ENCODE data around the gene MRPS16.

- TF ChIP-seq, protein P1, sequence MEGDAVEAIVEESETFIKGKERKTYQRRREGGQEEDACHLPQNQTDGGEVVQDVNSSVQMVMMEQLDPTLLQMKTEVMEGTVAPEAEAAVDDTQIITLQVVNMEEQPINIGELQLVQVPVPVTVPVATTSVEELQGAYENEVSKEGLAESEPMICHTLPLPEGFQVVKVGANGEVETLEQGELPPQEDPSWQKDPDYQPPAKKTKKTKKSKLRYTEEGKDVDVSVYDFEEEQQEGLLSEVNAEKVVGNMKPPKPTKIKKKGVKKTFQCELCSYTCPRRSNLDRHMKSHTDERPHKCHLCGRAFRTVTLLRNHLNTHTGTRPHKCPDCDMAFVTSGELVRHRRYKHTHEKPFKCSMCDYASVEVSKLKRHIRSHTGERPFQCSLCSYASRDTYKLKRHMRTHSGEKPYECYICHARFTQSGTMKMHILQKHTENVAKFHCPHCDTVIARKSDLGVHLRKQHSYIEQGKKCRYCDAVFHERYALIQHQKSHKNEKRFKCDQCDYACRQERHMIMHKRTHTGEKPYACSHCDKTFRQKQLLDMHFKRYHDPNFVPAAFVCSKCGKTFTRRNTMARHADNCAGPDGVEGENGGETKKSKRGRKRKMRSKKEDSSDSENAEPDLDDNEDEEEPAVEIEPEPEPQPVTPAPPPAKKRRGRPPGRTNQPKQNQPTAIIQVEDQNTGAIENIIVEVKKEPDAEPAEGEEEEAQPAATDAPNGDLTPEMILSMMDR (IDR thresholded peaks at IDR 0.05) = no peak
- TF ChIP-seq POLR2A (IDR thresholded peaks at IDR 0.05) = no peak
These were observed 746 bp upstream of the MRPS16 start for GRCh38 chr10:73253225-73253555.

All from prostate gland (tissue), 2 donors.